ENCODE measurements around the gene TMEM63C. TPM values are rescaled to one million over a fixed set of nuclear protein-coding genes. Genes with fewer than 3 reads are reported as not detected.

TMEM63C gene
- total RNA-seq, 1 donor from 2014 or later: 3.4 TPM

GRCh38 chr14:77220246-77221017, 38.8 kb downstream of the TMEM63C start:
- DNase-seq (ENCODE audit: low spot score): no peak

DNA sequence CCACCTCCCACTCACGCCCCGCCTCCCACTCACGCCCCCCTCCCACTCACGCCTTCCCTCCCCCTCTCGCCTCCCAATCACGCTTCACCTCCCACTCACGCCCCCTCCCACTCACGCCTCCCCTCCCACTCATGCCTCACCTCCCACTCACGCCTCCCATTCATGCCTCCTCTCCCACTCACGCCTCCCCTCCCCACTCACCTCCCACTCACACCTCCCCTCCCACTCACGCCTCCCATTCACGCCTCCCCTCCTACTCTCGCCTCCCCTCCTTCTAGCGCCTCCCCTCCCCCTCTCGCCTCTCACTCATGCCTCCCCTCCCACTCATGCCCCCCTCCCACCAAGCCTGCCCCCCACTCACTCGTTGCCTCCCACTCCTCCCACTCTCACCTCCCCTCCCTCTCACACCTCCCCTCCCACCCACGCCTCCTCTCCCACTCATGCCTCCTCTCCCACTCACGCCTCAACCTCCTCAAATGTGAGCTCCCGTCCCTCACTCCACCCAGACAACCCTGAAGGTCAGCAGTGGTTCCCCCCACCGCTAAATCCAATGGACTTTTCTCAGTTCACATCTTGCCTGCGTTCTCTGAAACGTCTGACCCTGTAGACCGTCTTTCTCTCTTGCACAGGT, 39.8 kb downstream of the TMEM63C start:
- no peak for DNase-seq (ENCODE audit: low spot score)

- no peak for DNase-seq (ENCODE audit: low spot score)
Observed at GRCh38 chr14:77222546-77223225, 41.1 kb downstream of the TMEM63C start.

DNA sequence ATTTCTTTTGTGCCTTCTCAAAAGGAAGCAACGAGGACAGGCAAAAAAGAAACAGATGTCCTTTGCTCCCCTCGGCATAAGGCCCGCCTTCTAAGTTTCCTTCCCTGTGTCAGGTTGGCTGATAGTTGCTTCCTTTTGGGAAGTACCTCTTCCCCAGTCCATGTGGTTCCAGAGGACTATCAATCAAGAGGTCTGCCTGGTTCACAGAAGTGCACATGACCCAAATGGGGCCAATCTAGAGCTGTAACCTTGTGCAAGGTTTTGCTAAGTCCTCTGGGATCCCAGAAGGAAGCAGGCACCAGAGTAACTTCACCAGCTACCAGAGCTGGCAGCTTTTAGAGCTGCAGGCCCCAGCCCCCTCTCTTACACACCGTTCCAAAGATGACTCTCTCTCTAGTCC, 42.6 kb downstream of the TMEM63C start:
- DNase-seq (ENCODE audit: low spot score): no peak

DNA sequence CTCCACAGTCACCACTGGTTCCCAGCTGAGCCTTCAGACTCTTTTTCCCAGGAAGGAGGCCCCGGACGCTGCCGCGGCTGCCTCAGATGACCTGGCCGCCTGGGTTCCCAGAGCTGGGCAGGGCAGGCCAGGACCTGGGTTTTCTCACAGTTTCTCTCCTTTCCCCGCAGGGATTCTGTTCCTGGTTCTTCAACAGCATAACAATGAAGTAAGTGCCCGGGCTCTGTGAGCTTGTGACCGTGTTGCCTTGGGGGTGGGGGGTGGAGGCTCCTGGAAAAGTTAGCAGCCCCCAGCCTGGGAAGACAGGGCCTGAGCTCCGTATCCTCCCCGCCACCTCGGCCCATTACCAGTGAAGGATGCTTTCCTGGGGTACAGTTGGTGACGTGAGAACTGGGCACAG, 43.7 kb downstream of the TMEM63C start:
- DNase-seq (ENCODE audit: low spot score): no peak

DNA sequence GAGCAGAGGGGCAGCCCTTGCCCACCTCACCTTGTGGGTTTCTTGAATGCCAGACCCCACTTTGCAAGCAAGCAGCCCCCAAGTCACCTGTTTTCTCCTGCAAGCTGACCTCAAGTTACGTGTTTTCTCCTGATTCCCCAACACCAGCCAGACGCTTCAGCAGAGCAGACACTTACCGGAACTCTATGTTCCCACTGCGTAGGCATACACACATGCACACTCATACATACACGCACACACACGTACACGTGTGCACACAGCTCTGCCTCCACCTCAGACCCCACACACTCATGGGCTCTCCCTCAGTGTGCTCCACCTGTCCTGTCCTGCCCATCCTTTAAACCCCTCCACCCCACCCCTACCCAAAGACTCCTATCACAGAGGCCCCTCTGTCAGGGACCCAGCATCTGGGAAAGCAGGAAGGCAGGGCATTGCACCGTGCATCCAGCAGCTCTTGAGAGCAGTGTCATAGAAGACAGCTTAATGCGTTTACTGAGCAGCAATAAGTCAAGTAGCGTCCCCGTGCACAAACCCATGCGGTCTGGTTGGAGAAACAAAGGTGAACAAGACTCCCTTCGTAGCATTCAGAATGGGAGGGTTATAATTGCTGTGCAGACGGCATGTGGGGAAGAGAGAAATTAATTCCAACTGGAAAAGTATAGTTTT, 44.4 kb downstream of the TMEM63C start:
- DNase-seq (ENCODE audit: low spot score): no peak

DNA sequence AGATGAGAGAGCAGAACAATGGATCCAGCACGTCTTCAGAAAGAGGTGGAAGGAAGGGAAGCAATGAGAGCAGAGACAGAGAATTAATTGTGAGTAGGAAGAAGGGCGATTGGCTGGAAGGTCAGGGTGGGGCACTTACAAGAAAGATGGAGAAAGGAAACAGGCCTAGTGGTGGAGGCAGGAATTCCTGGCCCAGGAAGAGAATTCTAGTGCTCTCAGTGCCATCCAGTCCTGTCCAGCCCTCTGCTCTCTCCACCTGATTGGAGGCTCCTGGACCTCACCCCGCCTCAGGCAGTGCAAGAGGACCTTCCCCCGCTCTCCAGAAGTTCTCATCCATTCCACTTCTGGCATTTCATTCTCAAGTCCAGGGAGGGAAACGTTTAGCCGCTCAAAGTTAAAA, 46.5 kb downstream of the TMEM63C start:
- DNase-seq (ENCODE audit: low spot score): no peak

DNA sequence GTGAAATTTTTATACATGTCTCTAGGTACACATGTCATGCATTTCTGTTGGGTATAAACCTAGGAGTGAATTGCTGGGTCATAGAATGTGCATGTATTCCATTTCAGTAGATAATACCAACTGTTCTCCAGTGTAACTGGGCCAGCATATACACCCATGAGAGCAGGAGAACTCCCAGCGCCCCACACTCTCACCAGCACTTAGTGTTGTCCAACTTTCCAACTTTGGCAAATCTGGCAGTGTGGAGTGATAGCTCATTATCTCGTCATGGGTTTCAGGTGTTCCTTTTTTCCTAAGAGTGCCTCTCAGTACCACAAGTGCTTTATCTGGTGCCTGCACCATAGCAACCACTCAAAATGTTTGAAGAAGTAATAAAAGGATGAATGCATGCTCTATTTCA, 49.3 kb downstream of the TMEM63C start:
- no peak for DNase-seq (ENCODE audit: low spot score)

DNA sequence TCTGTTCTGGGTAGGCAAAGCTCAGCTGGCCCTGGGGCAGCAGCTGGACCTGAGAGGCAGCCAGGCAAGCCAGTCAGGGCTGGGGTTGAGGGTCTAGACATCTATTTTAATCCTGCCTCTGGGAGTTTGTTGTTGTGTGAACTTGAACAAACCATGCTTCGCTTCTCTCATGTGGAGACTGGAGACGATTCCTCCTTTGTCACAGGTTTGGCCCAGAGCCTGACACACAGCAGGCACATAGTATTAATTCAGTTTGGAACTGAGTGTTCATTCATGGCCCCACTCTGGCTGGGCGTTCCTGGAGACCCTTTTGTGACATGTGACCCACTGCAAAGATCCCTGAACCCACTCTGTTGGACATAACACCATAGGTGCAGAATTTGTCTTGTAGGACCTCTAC, 50.1 kb downstream of the TMEM63C start:
- no peak for DNase-seq (ENCODE audit: low spot score)

GRCh38 chr14:77236814-77237213, 55.2 kb downstream of the TMEM63C start:
- no peak for DNase-seq (ENCODE audit: low spot score)

DNA sequence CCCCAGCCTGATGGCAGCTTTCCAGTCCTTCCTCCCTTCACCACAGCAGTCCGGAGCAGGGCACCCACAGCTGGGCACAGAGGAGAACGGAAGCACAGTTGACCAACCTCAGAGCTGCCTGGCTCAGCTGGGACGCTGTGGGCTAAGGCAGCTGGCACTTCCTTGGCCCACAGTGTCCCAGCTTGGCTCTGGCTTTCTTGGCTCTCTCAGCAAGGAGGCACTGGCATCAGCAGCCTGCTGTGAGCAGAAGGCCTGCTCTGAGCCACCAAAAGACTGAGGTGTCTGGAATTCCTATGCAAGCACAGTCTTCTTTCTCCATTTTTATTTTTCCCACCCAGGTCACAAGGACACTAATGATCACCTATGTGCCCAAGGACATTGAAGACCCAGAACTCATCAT, 56.8 kb downstream of the TMEM63C start:
- no peak for DNase-seq (ENCODE audit: low spot score)

- DNase-seq (ENCODE audit: low spot score): no peak
Observed at GRCh38 chr14:77238996-77239395, 57.4 kb downstream of the TMEM63C start.

- DNase-seq (ENCODE audit: low spot score): no peak
Observed at GRCh38 chr14:77239412-77239811, 57.8 kb downstream of the TMEM63C start.

DNA sequence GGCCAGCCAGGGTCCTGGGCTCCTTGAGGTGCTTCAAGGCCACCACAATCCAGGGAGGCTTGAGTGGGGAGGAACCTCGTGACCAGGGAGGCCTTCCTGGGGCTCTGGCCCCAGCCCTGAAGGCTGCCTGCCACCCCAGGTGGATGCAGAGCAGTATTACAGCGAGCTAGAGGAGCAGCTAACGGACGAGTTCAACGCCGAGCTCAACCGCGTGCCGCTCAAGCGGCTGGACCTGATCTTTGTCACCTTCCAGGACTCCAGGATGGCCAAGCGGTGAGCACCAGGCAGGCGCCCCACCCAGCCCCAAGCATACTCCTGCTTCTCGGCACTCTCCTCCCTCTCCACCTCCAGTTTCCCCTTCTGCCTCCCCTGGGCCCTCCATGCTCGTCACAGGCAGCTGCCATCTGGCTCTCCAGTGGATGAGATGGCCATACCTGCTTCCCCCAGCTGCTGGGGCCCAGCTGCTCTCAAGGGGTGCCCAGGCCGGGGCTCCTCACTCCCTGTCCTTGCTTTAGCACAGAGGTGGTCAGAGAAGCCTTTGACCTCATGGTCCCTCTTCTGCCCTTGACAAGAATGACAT, 58.8 kb downstream of the TMEM63C start:
- DNase-seq (ENCODE audit: low spot score): no peak

GRCh38 chr14:77241955-77242354, 60.4 kb downstream of the TMEM63C start:
- no peak for DNase-seq (ENCODE audit: low spot score)

DNA sequence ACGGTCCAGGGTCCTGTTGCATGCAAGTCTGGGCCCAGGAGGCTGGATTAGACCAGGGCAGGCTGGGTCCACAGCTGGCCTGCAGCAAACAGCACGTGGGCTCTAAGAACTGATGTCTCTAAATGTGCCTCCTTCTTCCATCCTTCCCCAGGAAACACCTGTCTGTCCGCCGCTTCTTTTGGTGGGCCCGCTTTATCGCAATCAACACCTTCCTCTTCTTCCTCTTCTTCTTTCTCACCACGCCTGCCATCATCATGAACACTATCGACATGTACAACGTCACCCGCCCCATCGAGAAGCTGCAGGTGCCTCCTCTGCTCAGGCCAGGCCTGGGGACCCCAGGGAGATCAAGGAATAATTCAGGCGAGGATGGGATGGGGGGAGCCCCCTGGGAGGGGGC, 61.2 kb downstream of the TMEM63C start:
- DNase-seq (ENCODE audit: low spot score): no peak

DNA sequence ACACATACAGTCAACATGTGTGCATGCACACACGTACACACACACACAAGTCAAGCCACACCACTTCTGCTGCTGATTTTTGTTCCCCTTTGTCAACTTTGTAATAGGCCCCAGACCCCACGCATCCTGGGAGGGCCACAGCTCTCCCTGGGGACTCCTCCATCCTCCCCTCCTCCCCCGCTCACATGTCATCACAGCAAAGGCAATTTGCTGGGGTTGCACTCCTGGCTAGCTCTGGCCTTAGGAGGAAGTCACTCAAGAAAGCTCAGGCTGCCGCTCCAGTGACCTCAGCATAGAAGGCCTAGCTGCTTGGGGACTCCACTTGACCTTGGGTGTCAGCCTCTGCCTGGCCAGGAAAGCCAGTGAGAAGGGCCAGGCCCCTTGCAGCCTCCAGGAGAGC, 62.3 kb downstream of the TMEM63C start:
- no peak for DNase-seq (ENCODE audit: low spot score)

DNA sequence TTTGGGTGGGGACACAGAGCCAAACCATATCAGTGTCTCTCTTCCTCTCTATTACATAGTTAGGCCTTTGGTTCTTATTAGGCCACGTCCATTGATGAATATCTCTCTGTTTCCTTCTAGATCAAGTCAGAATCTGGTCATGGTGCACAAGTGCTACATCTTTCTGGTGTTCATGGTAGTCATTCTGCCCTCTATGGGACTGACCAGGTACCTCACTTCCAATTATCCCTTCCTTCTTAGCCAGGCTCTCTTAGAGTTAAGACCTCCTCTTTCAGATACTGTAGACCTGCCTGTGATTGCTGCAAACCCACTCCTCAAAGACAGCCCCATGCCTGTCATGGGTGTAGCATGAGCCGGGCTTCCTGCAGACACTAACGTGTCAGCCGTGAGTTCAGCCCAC, 64.2 kb downstream of the TMEM63C start:
- no peak for DNase-seq (ENCODE audit: low spot score)

DNA sequence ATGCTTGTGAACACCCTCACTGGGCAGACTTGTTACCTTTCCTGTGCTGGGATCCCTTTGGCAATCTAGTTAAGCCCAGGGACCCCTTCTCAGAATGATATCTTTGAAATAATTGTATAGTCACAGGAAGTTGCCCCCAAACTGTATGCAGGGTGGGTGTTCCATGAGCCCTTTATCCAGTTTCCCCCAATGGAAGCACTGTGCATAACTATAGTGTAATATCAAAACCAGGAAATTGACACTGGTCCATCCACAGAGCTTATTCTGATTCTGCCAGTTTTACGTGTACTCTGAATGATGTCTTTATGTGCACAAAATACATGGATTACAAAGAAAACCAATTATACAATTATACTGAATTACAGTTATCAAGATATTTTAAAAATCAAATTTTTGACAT, 65.2 kb downstream of the TMEM63C start:
- no peak for DNase-seq (ENCODE audit: low spot score)

DNA sequence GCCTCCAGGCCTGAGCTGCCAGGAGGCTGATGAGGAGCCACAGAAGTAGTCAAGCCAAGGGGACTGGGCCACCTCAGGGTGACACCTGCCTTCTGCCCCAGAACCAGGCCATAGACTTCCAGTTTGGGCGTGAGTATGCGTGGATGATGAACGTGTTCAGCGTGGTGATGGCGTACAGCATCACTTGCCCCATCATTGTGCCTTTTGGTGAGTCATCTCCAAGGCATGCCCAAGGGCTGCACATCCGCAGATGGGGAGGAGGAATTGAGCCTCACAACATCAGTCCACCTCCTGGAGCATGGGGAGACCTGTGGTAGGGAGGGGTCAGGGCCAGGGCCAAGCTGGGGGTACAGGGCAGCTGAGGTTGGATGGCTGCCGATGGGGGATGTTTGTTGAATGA, 67.1 kb downstream of the TMEM63C start:
- DNase-seq (ENCODE audit: low spot score): no peak

- no peak for DNase-seq (ENCODE audit: low spot score)
Observed at GRCh38 chr14:77249286-77249685, 67.7 kb downstream of the TMEM63C start.

DNA sequence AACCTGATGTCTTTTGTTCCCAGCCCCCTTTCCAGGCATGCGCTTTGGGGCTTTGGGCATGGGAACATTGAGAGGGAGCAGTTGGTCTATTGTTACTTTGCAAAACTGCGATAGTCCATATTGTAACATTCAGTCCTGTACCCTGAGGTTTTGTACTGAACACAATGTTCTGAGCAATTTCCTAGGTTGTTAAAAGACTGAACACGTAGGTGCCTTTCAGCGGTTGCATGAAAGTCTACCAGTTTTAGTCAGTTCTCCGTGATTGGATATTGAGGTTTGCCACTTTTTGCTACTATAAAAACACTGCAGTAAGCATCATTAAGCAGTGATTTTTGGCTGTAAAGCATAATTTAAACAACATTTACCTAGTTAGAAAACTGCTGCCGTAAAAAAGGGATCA, 69.3 kb downstream of the TMEM63C start:
- DNase-seq (ENCODE audit: low spot score): no peak
